HG02610 (cell line): ENCODE measurements around the gene DOK1.

Source experiments
- ATAC-seq: cut with Tn5 transposase; IDR thresholded peaks from one replicate; pipeline ENCODE4 v1.9.1; 2021; ENCODE audit warnings: mild to moderate bottlenecking, moderate library complexity; ENCODE audit not compliant: unreplicated experiment

The DOK1 gene

GRCh38 chr2:74596584-74596983, 42.1 kb downstream of the DOK1 start:
- no peak for ATAC-seq

- no peak for ATAC-seq
Observed at GRCh38 chr2:74597410-74597809, 42.9 kb downstream of the DOK1 start.

DNA sequence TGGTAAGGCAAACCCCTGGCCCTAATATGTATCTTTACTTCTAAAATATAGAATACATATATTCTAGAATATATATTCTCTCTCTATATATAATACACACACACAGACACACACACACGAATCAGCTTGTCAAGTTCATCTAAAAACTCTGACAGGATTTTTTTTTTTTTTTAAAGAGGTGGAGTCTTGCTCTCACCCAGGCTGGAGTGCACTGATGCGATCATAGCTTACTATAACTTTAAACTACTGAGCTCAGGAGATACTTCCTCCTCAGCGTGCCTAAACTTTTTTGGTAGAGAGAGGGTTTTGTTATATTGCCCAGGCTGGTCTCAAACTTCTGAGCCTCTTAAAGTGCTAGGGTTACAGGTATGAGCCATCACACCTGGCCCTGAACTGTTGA, 45.2 kb downstream of the DOK1 start:
- ATAC-seq: no peak

DNA sequence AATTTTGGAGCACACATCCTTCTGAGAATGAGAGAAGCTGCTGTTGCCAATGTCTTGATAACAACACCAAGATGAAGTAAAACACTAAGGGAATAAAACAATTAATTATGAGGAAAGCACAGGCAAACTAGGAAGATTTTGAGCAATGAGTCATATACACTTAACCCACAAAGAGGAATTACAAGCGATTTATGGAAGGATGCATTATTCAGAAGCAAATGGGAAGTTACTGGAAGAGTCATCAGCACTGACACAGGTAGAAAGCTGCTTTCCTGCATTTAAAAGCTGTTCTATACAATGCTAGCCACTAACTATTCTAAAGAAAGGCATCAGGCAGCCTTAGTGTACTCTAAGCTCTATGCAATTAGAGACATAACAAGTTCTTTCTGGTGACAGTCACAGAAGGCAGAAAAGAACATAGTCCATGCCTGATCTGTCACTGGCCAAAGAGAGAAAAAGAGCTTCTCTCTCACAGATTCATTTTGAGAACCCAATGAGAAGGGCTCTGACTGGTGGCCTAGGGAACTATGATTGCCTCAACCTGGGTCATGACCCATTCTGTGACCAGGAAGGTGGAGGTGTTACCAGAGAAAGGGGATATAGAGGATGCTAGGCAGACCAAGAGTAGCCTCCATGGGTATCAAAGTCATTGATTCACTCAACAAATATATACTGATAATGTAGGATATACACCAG, 48.2 kb downstream of the DOK1 start:
- no peak for ATAC-seq

GRCh38 chr2:74603282-74604000, 48.9 kb downstream of the DOK1 start:
- ATAC-seq: no peak

- no peak for ATAC-seq
Observed at GRCh38 chr2:74606927-74607326, 52.4 kb downstream of the DOK1 start.
